Middle frontal gyrus (tissue), 1 donor: Measurements from ENCODE around the gene BTAF1.

ENCODE experiments used
- DNase-seq: peaks from one replicate; pipeline ENCODE4 v3.0.0-alpha.2; 2015; ENCODE audit warnings: low spot score; ENCODE audit errors: extremely low spot score

Gene BTAF1

GRCh38 chr10:91908337-91909116, 15.0 kb upstream of the BTAF1 start:
- DNase-seq = peak; percentile 67

GRCh38 chr10:91909117-91909677, 14.4 kb upstream of the BTAF1 start, which contains the start of gene FGFBP3:
Gene FGFBP3 (minus strand): TSS chr10:91909486. CDS start chr10:91908969, 517 bp downstream.
- DNase-seq = no peak

GRCh38 chr10:91910467-91910866, 13.1 kb upstream of the BTAF1 start:
- no peak for DNase-seq

GRCh38 chr10:91919651-91920050, 3.9 kb upstream of the BTAF1 start:
- no peak for DNase-seq

GRCh38 chr10:91924212-91925021, 847 bp downstream of the BTAF1 start:
- DNase-seq = no peak

GRCh38 chr10:91925022-91925320, 1.4 kb downstream of the BTAF1 start:
- no peak for DNase-seq

- DNase-seq = no peak
Observed at GRCh38 chr10:91930939-91931338, 7.4 kb downstream of the BTAF1 start.

- DNase-seq = no peak
Observed at GRCh38 chr10:91931526-91932190, 8.1 kb downstream of the BTAF1 start.

- DNase-seq = no peak
Observed at GRCh38 chr10:91932737-91933136, 9.2 kb downstream of the BTAF1 start.

- no peak for DNase-seq
Observed at GRCh38 chr10:91935886-91936285, 12.3 kb downstream of the BTAF1 start.

- DNase-seq = no peak
Observed at GRCh38 chr10:91939653-91940052, 16.1 kb downstream of the BTAF1 start.

- DNase-seq = no peak
Observed at GRCh38 chr10:91941426-91941825, 17.9 kb downstream of the BTAF1 start.

- no peak for DNase-seq
Observed at GRCh38 chr10:91944880-91945630, 21.5 kb downstream of the BTAF1 start.

GRCh38 chr10:91953600-91954160, 30.1 kb downstream of the BTAF1 start:
- DNase-seq = no peak

- DNase-seq = no peak
Observed at GRCh38 chr10:91955114-91955513, 31.5 kb downstream of the BTAF1 start.

- DNase-seq = no peak
Observed at GRCh38 chr10:91957091-91957490, 33.5 kb downstream of the BTAF1 start.

- no peak for DNase-seq
Observed at GRCh38 chr10:91969297-91969696, 45.7 kb downstream of the BTAF1 start.

GRCh38 chr10:91974960-91975359, 51.4 kb downstream of the BTAF1 start:
- no peak for DNase-seq

GRCh38 chr10:91975438-91975837, 51.9 kb downstream of the BTAF1 start:
- no peak for DNase-seq

GRCh38 chr10:91976317-91977051, 52.9 kb downstream of the BTAF1 start:
- DNase-seq = no peak
